ENCODE measurements around the gene TMPRSS6. TPM values are rescaled to one million over a fixed set of nuclear protein-coding genes. Genes with fewer than 3 reads are reported as not detected.

The TMPRSS6 gene
- total RNA-seq, 1 experiment from 2014 or later: not detected

GRCh38 chr22:37054600-37055365 is 54.7 kb downstream of the TMPRSS6 start:
- Mint-ChIP-seq H3K9me3 (ENCODE audit: unreplicated experiment) (no peaks in the 10 kb centered on the region), H3K4me3 (ENCODE audit: unreplicated experiment) (no peak overlapping the region), H3K27me3 (ENCODE audit: insufficient read depth, unreplicated experiment) (no peaks in the 10 kb centered on the region), H3K27ac (ENCODE audit: low read depth, unreplicated experiment) (no peak overlapping the region), H3K4me1 (ENCODE audit: insufficient read depth, unreplicated experiment) (peaks cover 6% of the 10 kb centered on the region), H3K36me3 (ENCODE audit: insufficient read depth, unreplicated experiment) (peaks cover 20% of the 10 kb centered on the region)
- no peak for TF ChIP-seq CTCF (IDR thresholded peaks at IDR 0.05; ENCODE audit: unreplicated experiment)
- ChIA-PET CTCF (interaction anchor here (0.6 to 2.4 kb wide), 2 partner anchors 10 to 79 kb away, joined by 3 to 17 read pairs; no protein-coding TSS in a partner anchor), POLR2A (no interaction called here)
- intact Hi-C loops (cut with micrococcal nuclease): no loop called here
- DNase-seq (ENCODE audit: unreplicated experiment): no peak
- no TSS peak for BruUV-seq (replicated peaks)

- ChIA-PET POLR2A (no interaction called here), CTCF (interaction anchor here (1.4 to 2.4 kb wide), 2 partner anchors 9 to 10 kb away, joined by 3 to 17 read pairs; no protein-coding TSS in a partner anchor)
- no peak for TF ChIP-seq CTCF (IDR thresholded peaks at IDR 0.05; ENCODE audit: unreplicated experiment)
- Mint-ChIP-seq H3K27me3 (ENCODE audit: insufficient read depth, unreplicated experiment) (no peaks in the 10 kb centered on the region), H3K9me3 (ENCODE audit: unreplicated experiment) (no peaks in the 10 kb centered on the region), H3K4me1 (ENCODE audit: insufficient read depth, unreplicated experiment) (peaks cover 6% of the 10 kb centered on the region), H3K4me3 (ENCODE audit: unreplicated experiment) (no peak overlapping the region), H3K27ac (ENCODE audit: low read depth, unreplicated experiment) (no peak overlapping the region), H3K36me3 (ENCODE audit: insufficient read depth, unreplicated experiment) (peaks cover 20% of the 10 kb centered on the region)
- DNase-seq (ENCODE audit: unreplicated experiment): no peak
- intact Hi-C loops (cut with micrococcal nuclease): no loop called here
- no TSS peak for BruUV-seq (replicated peaks)
Observed at GRCh38 chr22:37054056-37054395, 55.5 kb downstream of the TMPRSS6 start.

- H3K4me3 Mint-ChIP-seq (ENCODE audit: unreplicated experiment): no peak overlapping the region
- POLR2A ChIA-PET: no interaction called here
- H3K27ac Mint-ChIP-seq (ENCODE audit: low read depth, unreplicated experiment): no peak overlapping the region
- H3K27me3 Mint-ChIP-seq (ENCODE audit: insufficient read depth, unreplicated experiment): no peaks in the 10 kb centered on the region
- H3K9me3 Mint-ChIP-seq (ENCODE audit: unreplicated experiment): no peaks in the 10 kb centered on the region
- no peak for DNase-seq (ENCODE audit: unreplicated experiment)
- no peak for TF ChIP-seq CTCF (IDR thresholded peaks at IDR 0.05; ENCODE audit: unreplicated experiment)
- peaks cover 6% of the 10 kb centered on the region for H3K4me1 Mint-ChIP-seq (ENCODE audit: insufficient read depth, unreplicated experiment)
- H3K36me3 Mint-ChIP-seq (ENCODE audit: insufficient read depth, unreplicated experiment): peaks cover 20% of the 10 kb centered on the region
- intact Hi-C loops (cut with micrococcal nuclease): no loop called here
- CTCF ChIA-PET: interaction anchor here (1.4 kb wide), 1 partner anchor 9 kb away, joined by 3 read pairs; no protein-coding TSS in a partner anchor
- BruUV-seq (replicated peaks): no TSS peak
Observed at GRCh38 chr22:37053310-37054055, 56.0 kb downstream of the TMPRSS6 start.

Data from MCF 10A (cell line).